ENCODE measurements around the gene CSF2. TPM values are rescaled to one million over a fixed set of nuclear protein-coding genes. Genes with fewer than 3 reads are reported as not detected.

CSF2 gene
- total RNA-seq, 1 donor from 2014 or later: not detected

DNA sequence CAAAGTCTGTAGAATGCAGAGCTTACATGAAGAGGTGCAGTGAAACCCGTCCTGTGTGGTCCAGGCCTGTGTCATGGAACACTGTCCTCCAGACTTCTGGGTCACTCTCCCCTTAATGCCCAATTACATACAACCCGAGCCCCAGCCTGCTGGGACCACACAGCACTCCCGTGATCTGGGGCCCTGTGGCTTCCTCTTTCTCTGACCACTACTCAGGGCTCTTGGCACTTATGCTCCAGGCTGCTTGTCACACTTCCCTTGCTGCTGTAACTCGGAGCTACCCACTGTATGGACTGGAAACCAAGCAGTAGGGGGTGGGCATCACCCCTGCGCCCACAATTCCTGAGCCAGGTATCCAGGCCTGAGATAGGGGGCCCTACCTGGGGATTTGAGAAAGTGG, 23.5 kb upstream of the CSF2 start:
- Mint-ChIP-seq H3K9me3 (ENCODE audit: unreplicated experiment) (no peaks in the 10 kb centered on the region), H3K27me3 (ENCODE audit: unreplicated experiment) (peaks cover 32% of the 10 kb centered on the region), H3K27ac (ENCODE audit: unreplicated experiment) (no peak overlapping the region), H3K4me1 (ENCODE audit: unreplicated experiment) (no peaks in the 10 kb centered on the region), H3K4me3 (ENCODE audit: unreplicated experiment) (no peak overlapping the region), H3K36me3 (ENCODE audit: unreplicated experiment) (no peaks in the 10 kb centered on the region)
- no peak for DNase-seq (ENCODE audit: extremely low spot score, unreplicated experiment)
- TF ChIP-seq, protein P1, sequence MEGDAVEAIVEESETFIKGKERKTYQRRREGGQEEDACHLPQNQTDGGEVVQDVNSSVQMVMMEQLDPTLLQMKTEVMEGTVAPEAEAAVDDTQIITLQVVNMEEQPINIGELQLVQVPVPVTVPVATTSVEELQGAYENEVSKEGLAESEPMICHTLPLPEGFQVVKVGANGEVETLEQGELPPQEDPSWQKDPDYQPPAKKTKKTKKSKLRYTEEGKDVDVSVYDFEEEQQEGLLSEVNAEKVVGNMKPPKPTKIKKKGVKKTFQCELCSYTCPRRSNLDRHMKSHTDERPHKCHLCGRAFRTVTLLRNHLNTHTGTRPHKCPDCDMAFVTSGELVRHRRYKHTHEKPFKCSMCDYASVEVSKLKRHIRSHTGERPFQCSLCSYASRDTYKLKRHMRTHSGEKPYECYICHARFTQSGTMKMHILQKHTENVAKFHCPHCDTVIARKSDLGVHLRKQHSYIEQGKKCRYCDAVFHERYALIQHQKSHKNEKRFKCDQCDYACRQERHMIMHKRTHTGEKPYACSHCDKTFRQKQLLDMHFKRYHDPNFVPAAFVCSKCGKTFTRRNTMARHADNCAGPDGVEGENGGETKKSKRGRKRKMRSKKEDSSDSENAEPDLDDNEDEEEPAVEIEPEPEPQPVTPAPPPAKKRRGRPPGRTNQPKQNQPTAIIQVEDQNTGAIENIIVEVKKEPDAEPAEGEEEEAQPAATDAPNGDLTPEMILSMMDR (IDR thresholded peaks at IDR 0.05): no peak

DNA sequence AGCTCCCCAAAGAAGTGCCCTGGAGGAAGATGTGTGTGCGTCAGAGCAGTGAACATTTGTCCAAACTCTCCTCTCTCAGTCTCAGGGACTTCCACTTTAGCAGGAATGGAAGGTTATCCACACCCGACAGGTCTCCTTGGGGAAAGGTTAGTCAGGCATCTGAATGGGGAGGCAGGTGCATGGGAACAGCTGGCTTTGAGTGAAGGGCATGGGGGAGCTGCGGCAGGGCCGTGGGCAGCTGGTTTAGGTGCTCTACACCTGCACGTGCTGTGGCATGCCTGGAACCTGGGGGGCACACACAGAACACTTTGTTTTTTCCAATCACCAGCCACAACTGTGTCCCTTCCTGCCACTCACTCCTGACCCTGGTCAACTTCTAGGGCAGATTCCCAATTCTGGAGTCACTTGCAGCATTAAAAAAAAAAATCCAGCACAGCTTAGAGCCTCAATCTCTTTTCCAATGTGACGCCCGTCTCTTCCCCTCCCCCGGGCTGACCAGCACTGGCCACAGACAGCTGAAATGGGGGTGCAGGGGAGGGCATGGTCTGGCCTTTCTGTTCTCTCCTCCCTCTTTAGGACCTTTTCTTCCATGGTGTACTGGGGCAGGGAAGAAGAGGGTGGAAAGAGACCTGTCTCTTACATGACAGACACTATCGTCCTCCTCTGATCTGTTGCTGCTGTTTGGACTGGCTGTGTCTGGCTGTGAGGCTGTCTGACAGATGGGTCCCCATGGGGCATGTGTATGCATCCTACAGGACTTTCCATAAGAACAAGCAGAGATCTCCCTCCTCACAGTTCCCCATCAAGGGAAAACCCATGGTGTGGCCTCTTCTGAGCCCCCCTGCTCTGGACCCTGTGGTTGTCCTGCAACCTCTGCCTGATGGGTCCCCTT, 22.7 kb upstream of the CSF2 start:
- Mint-ChIP-seq H3K36me3 (ENCODE audit: unreplicated experiment) (no peaks in the 10 kb centered on the region), H3K27ac (ENCODE audit: unreplicated experiment) (no peak overlapping the region), H3K9me3 (ENCODE audit: unreplicated experiment) (no peaks in the 10 kb centered on the region), H3K27me3 (ENCODE audit: unreplicated experiment) (peaks cover 33% of the 10 kb centered on the region), H3K4me3 (ENCODE audit: unreplicated experiment) (no peak overlapping the region), H3K4me1 (ENCODE audit: unreplicated experiment) (no peaks in the 10 kb centered on the region)
- DNase-seq (ENCODE audit: extremely low spot score, unreplicated experiment): no peak
- TF ChIP-seq, protein P1 (IDR thresholded peaks at IDR 0.05): no peak

DNA sequence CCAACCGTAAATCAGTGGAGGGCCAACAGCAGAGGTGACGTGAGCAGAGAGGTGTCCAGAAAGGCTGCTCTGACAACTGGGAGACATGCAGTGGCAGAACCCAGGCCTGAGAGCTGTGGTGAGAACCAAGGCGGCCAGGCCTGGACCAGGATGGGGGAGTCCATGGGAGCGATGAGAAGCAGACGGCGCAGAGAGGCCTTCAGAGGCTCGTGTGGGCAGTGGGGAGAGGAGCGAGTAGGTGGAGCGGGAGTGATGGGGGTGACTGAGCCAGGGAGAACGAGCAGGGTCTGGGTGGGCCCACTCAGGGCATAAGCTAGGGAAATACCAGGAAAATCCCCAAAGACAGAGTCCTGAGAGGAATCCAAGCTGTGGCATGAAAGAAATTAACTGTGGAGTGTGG, 21.1 kb upstream of the CSF2 start:
- DNase-seq (ENCODE audit: extremely low spot score, unreplicated experiment): peak; percentile 68
- Mint-ChIP-seq H3K36me3 (ENCODE audit: unreplicated experiment) (no peaks in the 10 kb centered on the region), H3K27me3 (ENCODE audit: unreplicated experiment) (peaks cover 23% of the 10 kb centered on the region), H3K9me3 (ENCODE audit: unreplicated experiment) (no peaks in the 10 kb centered on the region), H3K4me1 (ENCODE audit: unreplicated experiment) (no peaks in the 10 kb centered on the region), H3K4me3 (ENCODE audit: unreplicated experiment) (no peak overlapping the region), H3K27ac (ENCODE audit: unreplicated experiment) (no peak overlapping the region)
- TF ChIP-seq, protein P1 (IDR thresholded peaks at IDR 0.05): no peak

DNA sequence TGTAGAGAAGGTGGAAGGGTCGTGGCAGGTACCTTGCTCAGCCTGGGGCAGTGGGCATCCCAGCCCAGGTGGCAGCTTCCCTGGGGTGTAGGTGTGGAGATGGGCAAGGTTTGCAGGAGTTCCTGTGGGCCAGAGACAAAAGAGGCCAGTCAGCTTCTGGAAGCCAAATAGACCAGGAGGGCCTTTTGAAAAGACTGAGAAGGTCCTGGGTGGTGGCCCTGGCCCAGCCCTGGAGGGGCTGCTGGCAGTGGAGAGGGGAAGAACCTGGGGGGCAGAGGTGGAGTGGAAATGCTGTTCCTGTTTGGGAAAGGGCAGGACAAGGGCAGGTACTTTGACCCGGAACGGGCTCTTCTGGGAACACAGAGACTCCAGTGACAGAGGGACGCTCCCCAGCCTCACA, 20.1 kb upstream of the CSF2 start:
- Mint-ChIP-seq H3K4me1 (ENCODE audit: unreplicated experiment) (no peaks in the 10 kb centered on the region), H3K27me3 (ENCODE audit: unreplicated experiment) (peaks cover 25% of the 10 kb centered on the region), H3K9me3 (ENCODE audit: unreplicated experiment) (no peaks in the 10 kb centered on the region), H3K4me3 (ENCODE audit: unreplicated experiment) (no peak overlapping the region), H3K27ac (ENCODE audit: unreplicated experiment) (no peak overlapping the region), H3K36me3 (ENCODE audit: unreplicated experiment) (no peaks in the 10 kb centered on the region)
- TF ChIP-seq, protein P1 (IDR thresholded peaks at IDR 0.05): no peak
- peak; percentile 75 for DNase-seq (ENCODE audit: extremely low spot score, unreplicated experiment)

DNA sequence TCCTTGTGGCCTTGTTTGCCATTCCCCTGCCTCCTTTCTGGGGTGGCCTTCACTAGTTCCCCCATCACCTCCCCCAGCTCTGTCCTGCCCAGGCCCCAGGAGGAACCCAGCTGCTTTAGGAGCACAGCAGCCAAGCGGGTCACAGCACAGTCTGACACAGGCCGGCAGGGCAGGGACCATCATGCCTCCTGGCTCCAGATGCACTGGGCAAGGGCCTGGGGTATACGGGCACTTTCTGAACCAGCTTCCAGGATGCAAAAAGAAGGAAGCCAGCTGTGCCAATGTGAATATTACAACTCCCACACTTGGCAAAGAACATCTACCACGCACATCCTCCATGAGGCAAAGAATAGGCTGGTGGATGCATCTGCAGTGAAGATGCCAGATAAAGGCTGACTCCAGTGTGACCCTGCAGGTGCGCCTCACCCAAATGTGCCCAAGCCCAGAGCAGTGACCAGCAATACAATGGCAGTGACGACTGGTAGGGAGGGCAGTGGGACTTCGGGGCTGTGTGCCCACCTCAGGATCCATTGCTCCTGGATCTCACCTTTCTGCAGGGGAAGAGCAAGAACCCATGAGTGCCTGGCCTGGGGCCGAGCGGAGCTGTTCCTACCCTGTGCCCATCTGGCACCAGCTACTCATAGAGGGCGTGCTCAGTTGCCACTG, 19.4 kb upstream of the CSF2 start:
- Mint-ChIP-seq H3K9me3 (ENCODE audit: unreplicated experiment) (no peaks in the 10 kb centered on the region), H3K36me3 (ENCODE audit: unreplicated experiment) (no peaks in the 10 kb centered on the region), H3K4me1 (ENCODE audit: unreplicated experiment) (no peaks in the 10 kb centered on the region), H3K4me3 (ENCODE audit: unreplicated experiment) (no peak overlapping the region), H3K27me3 (ENCODE audit: unreplicated experiment) (peaks cover 25% of the 10 kb centered on the region), H3K27ac (ENCODE audit: unreplicated experiment) (no peak overlapping the region)
- DNase-seq (ENCODE audit: extremely low spot score, unreplicated experiment): peak; percentile 67
- TF ChIP-seq, protein P1 (IDR thresholded peaks at IDR 0.05): no peak
